Glomerular visceral epithelial cell (primary cell): ENCODE data around the gene HLA-G.
"Not testable (repeated sequence)": the region's sequence is repeated elsewhere in the genome, so short reads cannot be mapped to it uniquely, and the experiment has no call there.

ENCODE experiments used
- DNase-seq: peaks from one replicate; pipeline ENCODE4 v3.0.0-alpha.2; 2016; ENCODE audit errors: extremely low spot score

Gene HLA-G

DNA sequence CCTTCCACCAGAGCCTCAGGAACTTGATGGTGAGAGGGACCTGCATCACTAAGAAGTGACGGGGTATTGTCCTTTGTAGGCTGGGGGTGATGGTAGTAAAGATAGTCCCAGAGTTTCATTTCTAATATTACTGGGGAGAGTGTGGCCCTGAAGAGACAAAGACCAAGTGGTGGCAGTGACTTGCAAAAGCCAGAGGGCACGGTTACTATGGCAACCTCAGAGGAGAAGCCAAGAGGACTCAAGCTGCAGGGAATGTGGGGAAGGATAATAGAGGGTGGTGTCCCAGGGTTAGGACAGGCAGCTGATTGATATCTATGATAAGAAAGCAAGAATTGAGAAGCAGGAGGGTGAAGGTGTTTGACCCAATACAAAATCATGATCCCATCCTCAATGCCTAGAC lies 42.5 kb downstream of the HLA-G start:
- DNase-seq = no peak

- no peak for DNase-seq
Measured at GRCh38 chr6:29872791-29873190, 45.2 kb downstream of the HLA-G start.

DNA sequence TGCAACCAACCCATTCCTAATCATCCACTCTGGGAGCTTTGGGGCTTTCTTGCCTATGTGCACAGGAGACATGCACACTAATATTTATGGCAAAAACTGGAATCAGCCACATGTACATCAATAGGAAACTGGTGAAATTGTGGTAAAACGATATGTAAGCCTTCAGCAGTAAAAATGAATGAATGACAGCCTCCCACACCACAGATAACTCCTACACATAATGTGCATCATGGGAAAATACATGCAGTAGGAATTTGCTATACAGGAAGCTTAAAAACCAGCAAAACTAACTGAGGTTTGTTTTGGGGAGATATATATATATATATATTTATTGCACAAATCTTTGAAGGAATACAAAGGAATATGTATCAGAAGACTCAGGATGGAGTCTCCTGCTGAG lies 47.6 kb downstream of the HLA-G start:
- DNase-seq = no peak

DNA sequence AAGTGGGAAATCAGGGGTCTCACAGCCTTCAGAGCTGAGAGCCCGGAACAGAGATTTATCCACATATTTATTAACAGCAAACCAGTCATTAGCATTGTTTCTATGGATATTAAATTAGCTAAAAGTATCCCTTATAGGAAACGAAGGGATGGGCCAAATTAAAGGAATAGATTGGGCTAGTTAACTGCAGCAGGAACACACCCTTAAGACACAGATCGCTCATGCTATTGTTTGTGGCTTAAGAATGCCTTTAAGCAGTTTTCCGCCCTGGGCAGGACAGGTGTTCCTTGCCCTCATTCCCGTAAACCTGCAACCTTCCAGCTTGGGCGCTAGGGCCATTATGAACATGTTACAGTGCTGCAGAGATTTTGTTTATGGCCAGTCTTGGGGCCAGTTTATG lies 48.1 kb downstream of the HLA-G start:
- not testable (repeated sequence) for DNase-seq
